Mucosa of rectum (tissue), 2 donors: ENCODE results near the gene BCAS3.
A peak's percentile ranks its signal among the peaks of the same experiment; 100 is the strongest.

Source experiments
- H3K27ac ChIP-seq, 2 donors: one replicate each; pipeline ENCODE4 v1.7.0; 2013; ENCODE audit warnings: inconsistent platforms in 2 of 2, low read depth in 2 of 2, low read length in 2 of 2
- H3K27me3 ChIP-seq, 2 donors: one replicate each; pipeline ENCODE4 v1.7.0; 2013; ENCODE audit warnings: low read length in 2 of 2; ENCODE audit not compliant: control insufficient read depth in 2 of 2, insufficient read depth in 2 of 2
- H3K36me3 ChIP-seq, 2 donors: one replicate each; pipeline ENCODE4 v1.7.0; 2013; ENCODE audit warnings: low read length in 2 of 2; ENCODE audit not compliant: control insufficient read depth in 2 of 2, insufficient read depth in 2 of 2
- H3K4me1 ChIP-seq, 2 donors: one replicate each; pipeline ENCODE4 v1.7.0; 2013; ENCODE audit warnings: low read length in 2 of 2, mild to moderate bottlenecking in 1 of 2; ENCODE audit not compliant: control insufficient read depth in 2 of 2, insufficient read depth in 2 of 2
- H3K4me3 ChIP-seq, 2 donors: one replicate each; pipeline ENCODE4 v1.7.0; 2013; ENCODE audit warnings: low read length in 2 of 2
- H3K9ac ChIP-seq, 2 donors: one replicate each; pipeline ENCODE4 v1.7.0; 2013; ENCODE audit warnings: low read length in 2 of 2, low read depth in 1 of 2, mild to moderate bottlenecking in 1 of 2
- H3K9me3 ChIP-seq, 2 donors: one replicate each; pipeline ENCODE4 v1.7.0; 2013; ENCODE audit warnings: low read length in 2 of 2; ENCODE audit not compliant: control insufficient read depth in 2 of 2
- donor health status: healthy.
- donor health status: Normal muscosa, but diverticular disease.

BCAS3 gene

GRCh38 chr17:61412860-61413660 is 735.4 kb downstream of the BCAS3 start:
- H3K4me1 ChIP-seq = peaks cover 31 to 34% of the 10 kb centered on the region in 2 donors

GRCh38 chr17:61413661-61414126 is 736.0 kb downstream of the BCAS3 start:
- Histone ChIP-seq H3K4me1 (peaks cover 28 to 30% of the 10 kb centered on the region in 2 donors), H3K4me3 (peak overlapping the region in 1 of 2 donors; percentile 65), H3K9me3 (no peaks in the 10 kb centered on the region), H3K9ac (no peak overlapping the region), H3K36me3 (no peaks in the 10 kb centered on the region), H3K27ac (no peak overlapping the region), H3K27me3 (peaks cover 16 to 19% of the 10 kb centered on the region in 2 donors)

More at GRCh38 chr17:61412860-61413660, 735.4 kb downstream of the BCAS3 start:
- no peaks in the 10 kb centered on the region for H3K9me3 ChIP-seq
- H3K27me3 ChIP-seq = peaks cover 23 to 26% of the 10 kb centered on the region in 2 donors
- H3K27ac ChIP-seq = peak overlapping the region; percentile 68 to 70
- peak overlapping the region; percentile 65 to 72 for H3K4me3 ChIP-seq
- H3K36me3 ChIP-seq = no peaks in the 10 kb centered on the region
- H3K9ac ChIP-seq = peak overlapping the region; percentile 41 to 72

GRCh38 chr17:61414141-61414935 is 736.7 kb downstream of the BCAS3 start:
- peaks cover 25 to 28% of the 10 kb centered on the region in 2 donors for H3K4me1 ChIP-seq
- H3K9me3 ChIP-seq = no peaks in the 10 kb centered on the region
- H3K4me3 ChIP-seq = no peak overlapping the region
- no peaks in the 10 kb centered on the region for H3K36me3 ChIP-seq
- H3K9ac ChIP-seq = no peak overlapping the region
- no peak overlapping the region for H3K27ac ChIP-seq
- peaks cover 14 to 16% of the 10 kb centered on the region in 2 donors for H3K27me3 ChIP-seq

GRCh38 chr17:61414936-61415251 is 737.2 kb downstream of the BCAS3 start:
- no peaks in the 10 kb centered on the region for H3K36me3 ChIP-seq
- H3K9ac ChIP-seq = no peak overlapping the region
- H3K9me3 ChIP-seq = no peaks in the 10 kb centered on the region
- peaks cover 13% of the 10 kb centered on the region in 2 donors for H3K27me3 ChIP-seq
- H3K4me3 ChIP-seq = no peak overlapping the region
- H3K4me1 ChIP-seq = peaks cover 25 to 27% of the 10 kb centered on the region in 2 donors
- no peak overlapping the region for H3K27ac ChIP-seq

GRCh38 chr17:61415374-61416210 is 737.9 kb downstream of the BCAS3 start:
- no peaks in the 10 kb centered on the region for H3K9me3 ChIP-seq
- no peak overlapping the region for H3K9ac ChIP-seq
- H3K27me3 ChIP-seq = peaks cover 6 to 7% of the 10 kb centered on the region in 2 donors
- H3K27ac ChIP-seq = no peak overlapping the region
- no peak overlapping the region for H3K4me3 ChIP-seq
- peaks cover 20 to 23% of the 10 kb centered on the region in 2 donors for H3K4me1 ChIP-seq
- H3K36me3 ChIP-seq = no peaks in the 10 kb centered on the region

GRCh38 chr17:61416211-61416539 is 738.5 kb downstream of the BCAS3 start:
- Histone ChIP-seq H3K4me3 (no peak overlapping the region), H3K4me1 (peaks cover 17 to 19% of the 10 kb centered on the region in 2 donors), H3K9ac (no peak overlapping the region), H3K27ac (no peak overlapping the region), H3K27me3 (peaks cover 4 to 10% of the 10 kb centered on the region in 2 donors), H3K36me3 (no peaks in the 10 kb centered on the region), H3K9me3 (no peaks in the 10 kb centered on the region)

- Histone ChIP-seq H3K27ac (no peak overlapping the region), H3K27me3 (peaks cover 0 to 12% of the 10 kb centered on the region in 2 donors), H3K4me3 (peak overlapping the region; percentile 10 to 26), H3K4me1 (peaks cover 13 to 14% of the 10 kb centered on the region in 2 donors), H3K9me3 (no peaks in the 10 kb centered on the region), H3K36me3 (no peaks in the 10 kb centered on the region), H3K9ac (no peak overlapping the region)
These were observed 739.1 kb downstream of the BCAS3 start for GRCh38 chr17:61416540-61417363.

- H3K36me3 ChIP-seq = no peaks in the 10 kb centered on the region
- H3K9me3 ChIP-seq = no peaks in the 10 kb centered on the region
- H3K4me1 ChIP-seq = peaks cover 6 to 8% of the 10 kb centered on the region in 2 donors
- no peak overlapping the region for H3K9ac ChIP-seq
- peaks cover 0 to 11% of the 10 kb centered on the region in 2 donors for H3K27me3 ChIP-seq
- H3K4me3 ChIP-seq = no peak overlapping the region
- H3K27ac ChIP-seq = no peak overlapping the region
These were observed 740.8 kb downstream of the BCAS3 start for GRCh38 chr17:61418449-61418848.

GRCh38 chr17:61419496-61420046 is 741.9 kb downstream of the BCAS3 start:
- no peaks in the 10 kb centered on the region for H3K36me3 ChIP-seq
- H3K27me3 ChIP-seq = peaks cover 0 to 9% of the 10 kb centered on the region in 2 donors
- H3K4me3 ChIP-seq = no peak overlapping the region
- H3K27ac ChIP-seq = no peak overlapping the region
- no peak overlapping the region for H3K9ac ChIP-seq
- H3K4me1 ChIP-seq = peaks cover 2 to 6% of the 10 kb centered on the region in 2 donors
- H3K9me3 ChIP-seq = no peaks in the 10 kb centered on the region
